ENCODE results near the gene LFNG. TPM values are rescaled to one million over a fixed set of nuclear protein-coding genes. Genes with fewer than 3 reads are reported as not detected.
"Not testable (repeated sequence)": the region's sequence is repeated elsewhere in the genome, so short reads cannot be mapped to it uniquely, and the experiment has no call there.

Gene LFNG
- total RNA-seq, 1 donor from 2014 or later = 75.5 TPM

GRCh38 chr7:2559283-2559950, 39.8 kb downstream of the LFNG start:
- Mint-ChIP-seq H3K4me3 (ENCODE audit: unreplicated experiment) (peak overlapping the region; percentile 63), H3K9me3 (ENCODE audit: unreplicated experiment) (peaks cover 7% of the 10 kb centered on the region), H3K27ac (ENCODE audit: unreplicated experiment) (peak overlapping the region; percentile 28), H3K36me3 (ENCODE audit: unreplicated experiment) (no peaks in the 10 kb centered on the region), H3K4me1 (ENCODE audit: low read depth, unreplicated experiment) (no peaks in the 10 kb centered on the region), H3K27me3 (ENCODE audit: unreplicated experiment) (peaks cover 3% of the 10 kb centered on the region)
- no peak for TF ChIP-seq CTCF (IDR thresholded peaks at IDR 0.05; ENCODE audit: partially characterized antibody, unreplicated experiment)
- no peak for DNase-seq

- not testable (repeated sequence) for H3K27me3 Mint-ChIP-seq (ENCODE audit: unreplicated experiment); H3K4me3 Mint-ChIP-seq (ENCODE audit: unreplicated experiment)
Observed at GRCh38 chr7:2563955-2564354, 44.4 kb downstream of the LFNG start.

GRCh38 chr7:2564970-2565540, 45.5 kb downstream of the LFNG start:
- H3K27ac Mint-ChIP-seq (ENCODE audit: unreplicated experiment) = no peak overlapping the region
- no peak overlapping the region for H3K4me3 Mint-ChIP-seq (ENCODE audit: unreplicated experiment)
- DNase-seq = no peak
- no peaks in the 10 kb centered on the region for H3K36me3 Mint-ChIP-seq (ENCODE audit: unreplicated experiment)
- peaks cover 1% of the 10 kb centered on the region for H3K9me3 Mint-ChIP-seq (ENCODE audit: unreplicated experiment)
- peaks cover 14% of the 10 kb centered on the region for H3K4me1 Mint-ChIP-seq (ENCODE audit: low read depth, unreplicated experiment)
- no peak for TF ChIP-seq CTCF (IDR thresholded peaks at IDR 0.05; ENCODE audit: partially characterized antibody, unreplicated experiment)
- H3K27me3 Mint-ChIP-seq (ENCODE audit: unreplicated experiment) = peaks cover 1% of the 10 kb centered on the region

More at GRCh38 chr7:2563955-2564354, 44.4 kb downstream of the LFNG start:
- H3K36me3 Mint-ChIP-seq (ENCODE audit: unreplicated experiment); H3K27ac Mint-ChIP-seq (ENCODE audit: unreplicated experiment); DNase-seq; H3K9me3 Mint-ChIP-seq (ENCODE audit: unreplicated experiment): not testable (repeated sequence)
- H3K4me1 Mint-ChIP-seq (ENCODE audit: low read depth, unreplicated experiment) = peaks cover 14% of the 10 kb centered on the region

- Mint-ChIP-seq H3K36me3 (ENCODE audit: unreplicated experiment) (no peaks in the 10 kb centered on the region), H3K4me1 (ENCODE audit: low read depth, unreplicated experiment) (peaks cover 15% of the 10 kb centered on the region), H3K27ac (ENCODE audit: unreplicated experiment) (peak overlapping the region; percentile 59), H3K27me3 (ENCODE audit: unreplicated experiment) (peaks cover 1% of the 10 kb centered on the region), H3K4me3 (ENCODE audit: unreplicated experiment) (no peak overlapping the region), H3K9me3 (ENCODE audit: unreplicated experiment) (peaks cover 1% of the 10 kb centered on the region)
- TF ChIP-seq CTCF (IDR thresholded peaks at IDR 0.05; ENCODE audit: partially characterized antibody, unreplicated experiment) = no peak
- no peak for DNase-seq
Observed at GRCh38 chr7:2566348-2566889, 46.8 kb downstream of the LFNG start.

GRCh38 chr7:2566890-2567678, 47.5 kb downstream of the LFNG start:
- Mint-ChIP-seq H3K9me3 (ENCODE audit: unreplicated experiment) (peaks cover 1% of the 10 kb centered on the region), H3K4me3 (ENCODE audit: unreplicated experiment) (no peak overlapping the region), H3K36me3 (ENCODE audit: unreplicated experiment) (no peaks in the 10 kb centered on the region), H3K27ac (ENCODE audit: unreplicated experiment) (peak overlapping the region; percentile 59), H3K27me3 (ENCODE audit: unreplicated experiment) (peaks cover 1% of the 10 kb centered on the region), H3K4me1 (ENCODE audit: low read depth, unreplicated experiment) (peaks cover 16% of the 10 kb centered on the region)
- TF ChIP-seq CTCF (IDR thresholded peaks at IDR 0.05; ENCODE audit: partially characterized antibody, unreplicated experiment) = no peak
- no peak for DNase-seq

All from glutamatergic neuron (in vitro differentiated cells).